Posterior cingulate gyrus (tissue), 11 donors: ENCODE results near the gene HIVEP2.

ENCODE experiments used
- DNase-seq, 10 donors: peaks; one replicate each; pipeline versions ENCODE4 v3.0.0 to v3.0.0-alpha.2; 2020 to 2021; ENCODE audit warnings: mixed read lengths in 3 of 10
- intact Hi-C: fragments of 100-400 bp; cut with DNase I; formaldehyde crosslinking; loops from one replicate; pipeline ENCODE4 v1.15.1; 2023

The HIVEP2 gene

DNA sequence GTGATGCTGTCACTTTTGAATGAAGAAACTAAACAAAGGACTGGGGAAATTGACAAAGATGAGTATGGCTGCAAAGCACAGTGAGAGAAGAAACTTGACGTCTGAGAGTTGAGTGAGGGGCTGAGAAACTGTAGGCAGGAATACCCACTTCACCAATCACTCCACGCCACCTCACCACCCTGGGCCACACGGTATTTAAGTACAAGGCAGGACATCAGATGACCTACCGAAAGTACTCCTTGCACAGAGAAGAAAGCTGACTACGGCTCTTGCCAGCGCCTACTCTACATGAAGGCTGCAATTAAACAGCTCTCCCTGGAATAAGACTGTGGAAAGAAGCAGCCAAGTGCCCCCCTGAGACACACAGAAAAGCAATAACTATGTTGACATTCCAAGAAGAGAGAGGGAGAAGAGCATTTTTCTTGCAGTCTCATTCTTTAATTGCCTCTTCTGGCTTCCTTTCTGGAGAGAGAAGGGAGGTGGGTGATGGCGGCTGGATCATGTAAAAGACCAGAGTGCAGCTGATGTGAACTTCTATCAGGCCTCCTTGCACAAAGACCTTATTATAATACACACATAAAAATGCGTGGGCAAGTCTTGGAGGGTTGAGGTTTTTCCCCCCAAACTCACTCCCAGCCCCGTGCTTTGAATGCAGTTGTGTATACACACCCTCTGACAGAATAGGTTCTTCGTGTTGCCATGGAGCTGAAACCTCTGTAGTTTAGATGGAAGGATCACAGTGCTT, 44.6 kb downstream of the HIVEP2 start:
- intact Hi-C loops = no loop called here
- DNase-seq = peak in 2 of 10 donors; percentile 66 to 68

DNA sequence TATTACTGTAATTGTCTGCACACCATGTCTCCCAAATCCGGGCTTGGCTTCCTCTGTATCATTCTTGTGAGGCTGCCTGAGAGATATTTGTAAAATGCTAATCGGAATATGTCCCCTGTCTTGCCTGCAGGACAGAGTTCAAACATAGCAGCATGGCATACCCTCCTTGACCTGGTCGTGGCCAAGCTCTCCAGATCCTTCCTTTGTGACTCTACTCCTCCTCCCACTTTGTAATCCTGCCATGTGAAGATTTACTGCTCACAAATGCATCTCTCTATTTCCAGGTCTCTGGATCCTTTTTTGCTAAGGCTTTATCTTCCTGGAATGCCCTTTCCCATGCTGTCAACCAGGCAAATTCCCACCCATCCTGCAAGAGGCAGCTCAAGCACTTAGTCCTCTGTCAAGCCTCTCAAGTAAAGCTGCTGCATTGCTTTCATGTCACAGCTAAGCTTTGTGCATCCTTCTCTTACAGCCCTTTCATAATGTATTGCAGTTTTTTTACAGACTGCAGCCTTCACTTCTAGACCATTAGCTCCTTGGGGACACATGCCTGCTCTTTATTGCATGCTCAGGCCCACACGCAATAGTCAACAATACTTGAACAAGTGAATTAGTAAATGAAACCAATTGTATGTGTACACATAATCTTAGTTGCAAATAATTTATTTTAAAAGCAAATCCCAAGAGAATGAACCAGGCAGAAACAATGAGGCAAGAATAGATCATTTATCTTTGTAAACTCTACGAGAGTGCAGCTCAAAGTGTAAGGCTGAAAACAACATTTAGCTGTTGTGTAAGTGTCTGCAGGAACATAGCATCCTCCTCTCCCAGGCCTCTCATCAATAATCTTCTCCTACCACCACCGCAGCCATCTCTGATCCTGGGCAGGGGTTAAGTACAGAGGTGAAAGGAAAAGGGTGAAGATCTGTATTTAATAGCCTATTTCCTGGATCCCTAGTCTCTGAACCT, 45.8 kb downstream of the HIVEP2 start:
- intact Hi-C loops = no loop called here
- no peak for DNase-seq

DNA sequence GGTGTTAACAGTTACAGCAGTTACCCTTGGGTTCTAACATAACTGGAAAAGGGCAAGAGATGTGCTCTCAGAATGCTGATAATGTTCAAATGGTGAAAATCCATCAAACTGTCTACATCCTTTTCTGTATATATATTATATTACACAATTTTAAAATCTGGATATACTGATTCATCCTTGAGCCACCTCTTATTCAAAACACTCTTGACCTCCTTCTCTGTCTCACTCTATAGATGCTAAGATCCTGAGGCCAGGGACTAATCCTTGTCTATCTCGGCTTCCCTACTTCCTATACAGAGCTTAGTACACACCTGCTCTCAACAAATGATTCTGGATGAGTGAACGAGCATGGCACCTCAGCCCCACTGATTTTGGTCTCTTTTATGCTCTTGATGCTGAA, 47.3 kb downstream of the HIVEP2 start:
- no peak for DNase-seq
- intact Hi-C loops = no loop called here

DNA sequence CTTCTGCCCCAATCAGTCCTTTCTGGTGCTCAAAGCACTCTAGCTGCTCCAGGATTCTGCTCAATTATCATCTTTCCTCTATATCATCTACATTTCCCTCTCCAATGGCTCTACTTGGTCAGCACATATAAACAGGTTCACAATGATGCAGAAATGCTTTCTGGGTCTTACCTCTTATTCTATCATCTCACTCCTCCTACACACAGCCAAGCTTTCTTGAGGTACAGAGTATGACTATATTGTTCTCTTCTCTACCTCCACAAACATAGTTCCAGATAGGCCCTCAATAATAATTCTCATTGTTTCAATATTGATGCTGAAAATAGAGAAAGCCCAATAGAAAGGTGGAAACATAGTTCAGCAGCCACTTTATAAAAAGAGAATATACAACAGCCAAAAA, 48.2 kb downstream of the HIVEP2 start:
- no peak for DNase-seq
- intact Hi-C loops = no loop called here

DNA sequence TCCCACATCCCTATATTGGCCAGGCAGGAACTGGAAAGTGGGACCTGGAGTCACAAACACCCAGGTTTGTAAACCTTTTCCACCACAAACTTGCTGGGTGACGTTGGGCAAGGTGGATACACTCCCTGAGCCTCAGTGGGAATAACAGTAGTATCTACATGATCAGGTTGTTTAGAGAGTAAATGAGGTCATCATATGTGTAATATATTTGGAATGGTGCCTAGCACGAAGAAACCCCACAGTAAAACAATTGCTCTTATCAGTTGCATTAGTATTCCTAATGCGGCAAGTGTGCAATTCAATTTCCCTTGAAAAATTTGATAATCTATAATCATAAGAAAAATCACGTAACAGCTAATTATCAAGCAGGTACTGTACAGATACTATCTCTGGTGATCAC, 51.9 kb downstream of the HIVEP2 start:
- no peak for DNase-seq
- intact Hi-C loops = no loop called here

DNA sequence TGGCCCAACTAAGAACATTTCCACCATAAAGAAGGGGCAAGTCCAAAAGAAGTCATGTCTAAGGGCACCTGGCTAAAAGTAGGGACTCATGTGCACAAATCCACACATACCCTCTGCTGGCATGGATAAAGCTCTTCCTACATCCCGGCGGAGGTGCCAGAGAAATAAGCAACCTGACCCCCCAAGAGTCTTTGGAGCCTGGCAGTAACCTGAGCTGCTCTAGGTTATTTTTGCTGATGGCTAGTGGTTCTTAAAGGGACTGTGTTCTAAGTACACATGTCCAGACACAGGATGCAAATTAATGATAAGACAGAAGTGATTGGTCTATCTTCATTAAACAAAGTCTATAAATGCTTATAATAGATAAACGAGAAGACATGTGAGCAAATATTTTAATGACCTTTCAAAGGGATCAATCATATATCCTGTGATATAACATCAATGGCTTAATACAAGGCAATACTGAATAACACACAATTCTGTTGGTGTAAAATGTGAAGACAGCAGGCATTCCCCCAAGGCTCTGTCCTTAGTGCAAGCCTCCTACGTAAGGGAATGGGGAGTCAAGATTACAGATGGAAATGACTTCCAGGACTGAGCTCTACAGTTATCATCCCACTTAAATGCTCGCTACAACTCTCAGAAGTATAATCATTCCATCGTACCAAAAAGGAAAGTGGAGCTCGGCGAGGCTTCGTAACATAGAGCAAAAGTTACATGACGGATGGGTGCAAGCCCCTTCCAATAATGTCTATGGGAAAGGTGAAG, 52.5 kb downstream of the HIVEP2 start:
- intact Hi-C loops = no loop called here
- DNase-seq = no peak

DNA sequence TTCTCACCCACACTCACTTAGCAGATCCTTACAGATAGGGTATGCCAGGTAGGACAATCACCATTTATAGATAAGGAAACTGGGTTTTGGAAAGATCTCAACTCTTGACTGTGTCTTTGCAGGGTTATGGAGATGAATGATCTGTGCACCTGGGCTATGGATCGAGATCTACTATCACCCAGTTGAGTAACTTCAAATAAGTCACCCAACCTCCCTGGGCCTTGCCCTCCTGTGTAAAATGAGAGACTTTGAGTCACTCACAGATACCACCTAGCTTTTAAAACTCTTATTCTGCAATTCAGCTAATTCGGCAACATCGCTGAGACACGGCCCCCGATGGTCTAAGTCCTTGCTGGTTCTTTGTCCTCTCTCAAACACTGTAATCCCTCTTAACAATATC, 53.5 kb downstream of the HIVEP2 start:
- intact Hi-C loops = no loop called here

DNA sequence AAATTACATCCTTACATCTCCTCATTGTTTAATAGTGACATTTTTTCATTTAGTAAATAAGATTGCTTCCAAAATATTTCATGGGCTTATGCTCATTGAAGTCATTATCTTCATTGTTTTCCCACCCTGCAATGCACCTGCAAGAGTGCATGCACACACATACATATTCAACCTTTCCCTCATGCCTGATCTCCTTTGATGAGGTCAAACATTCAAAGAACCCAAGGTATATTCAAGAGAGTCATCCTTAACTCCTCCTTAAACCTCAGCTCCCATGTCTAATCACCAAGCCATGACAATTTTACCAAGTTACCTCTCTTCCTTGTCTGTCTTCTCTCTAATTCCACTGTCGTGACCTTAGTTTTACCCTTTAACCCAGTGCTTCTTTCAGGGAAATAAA, 56.5 kb downstream of the HIVEP2 start:
- DNase-seq = no peak
- intact Hi-C loops = loop anchor here (5.0 to 10.0 kb wide), 2 partner anchors 39 to 194 kb away; no protein-coding TSS in a partner anchor

More for the DNA sequence above, 53.5 kb downstream of the HIVEP2 start:
- no peak for DNase-seq

DNA sequence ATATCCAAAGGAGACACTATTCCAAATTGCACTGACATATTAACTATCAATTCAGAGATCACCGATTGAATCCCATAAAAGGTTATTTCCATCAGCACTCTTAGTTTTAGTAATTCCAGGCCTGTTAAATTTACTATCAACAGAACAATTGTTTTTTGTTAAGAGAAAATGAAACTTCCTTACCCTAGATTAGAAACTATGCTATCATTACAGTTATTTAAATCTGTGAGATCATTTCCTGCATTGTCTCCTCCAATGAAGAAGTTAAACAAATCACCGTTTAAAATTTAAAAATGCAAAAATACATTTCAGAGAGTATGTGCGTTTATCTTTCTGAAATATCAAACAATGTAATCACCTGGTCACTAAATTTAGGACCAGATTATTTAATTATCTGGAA, 57.5 kb downstream of the HIVEP2 start:
- intact Hi-C loops = loop anchor here (5.0 to 10.0 kb wide), 2 partner anchors 40 to 193 kb away; no protein-coding TSS in a partner anchor
- DNase-seq = no peak

DNA sequence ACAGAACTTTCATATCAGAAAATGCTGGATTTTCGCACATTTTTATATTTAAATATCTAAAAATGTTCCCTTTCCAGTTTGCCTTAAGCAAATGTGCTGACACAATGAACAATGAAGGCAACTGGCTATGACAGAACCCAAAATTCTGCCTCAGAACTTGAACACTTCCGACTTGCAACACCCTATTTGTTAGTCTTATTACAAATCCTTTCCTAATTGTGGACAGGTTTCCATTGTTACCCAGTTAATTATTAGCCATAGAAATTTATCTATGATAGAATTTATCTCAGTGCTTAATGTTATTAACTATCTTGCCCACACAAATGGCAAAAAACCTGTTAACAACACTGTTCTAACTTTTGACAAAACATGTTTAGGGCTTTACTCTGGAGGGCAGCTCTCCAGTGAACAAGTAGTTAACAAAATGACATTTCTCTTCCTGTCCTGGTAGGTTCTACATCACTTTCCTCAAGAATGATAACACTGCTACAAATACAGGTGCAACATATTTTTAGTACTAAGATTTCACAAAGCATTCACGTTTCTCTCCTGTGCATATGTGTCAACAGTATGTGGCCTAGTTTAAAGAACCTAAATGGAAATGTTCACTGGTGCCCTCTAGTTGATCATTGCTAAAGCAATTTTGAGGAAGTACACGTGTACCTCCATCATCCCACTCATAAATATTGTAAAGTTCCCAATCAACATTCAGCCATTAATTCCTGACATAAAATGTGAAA, 58.4 kb downstream of the HIVEP2 start:
- no peak for DNase-seq
- intact Hi-C loops = loop anchor here (5.0 to 10.0 kb wide), 2 partner anchors 41 to 192 kb away; no protein-coding TSS in a partner anchor

DNA sequence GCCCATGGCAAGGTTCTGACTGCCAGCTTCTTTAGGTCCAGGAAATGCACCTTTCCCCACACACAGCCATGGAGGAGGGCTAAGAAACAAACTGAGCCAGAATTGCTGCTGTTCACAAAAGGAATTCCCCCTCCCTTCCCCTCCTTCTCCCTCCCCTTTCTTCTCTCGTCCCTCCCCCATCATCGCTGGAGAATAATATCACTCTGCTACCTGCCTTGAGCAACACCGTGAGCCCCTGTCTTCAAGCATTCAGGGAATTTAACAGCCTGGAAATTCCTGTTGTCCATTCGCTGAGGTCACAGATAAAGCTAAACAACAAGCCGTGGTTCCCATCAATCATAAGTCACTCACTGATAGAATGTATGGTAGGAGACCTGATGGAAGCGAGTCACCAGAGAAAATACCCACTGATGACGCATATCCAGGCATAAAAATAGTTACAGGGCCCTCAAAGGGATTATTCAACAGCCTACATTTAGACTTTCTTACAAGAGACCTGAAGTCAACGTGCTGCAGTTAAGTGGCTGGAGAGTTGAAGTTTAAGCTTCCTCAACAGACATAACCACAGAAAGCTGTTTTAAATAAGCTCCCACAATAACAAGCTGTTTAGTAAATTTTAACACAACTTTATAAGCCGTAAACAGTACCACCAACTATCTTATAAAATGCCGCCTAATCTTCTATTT, 59.7 kb downstream of the HIVEP2 start:
- DNase-seq = no peak
- intact Hi-C loops = loop anchor here (5.0 to 10.0 kb wide), 2 partner anchors 42 to 191 kb away; no protein-coding TSS in a partner anchor

DNA sequence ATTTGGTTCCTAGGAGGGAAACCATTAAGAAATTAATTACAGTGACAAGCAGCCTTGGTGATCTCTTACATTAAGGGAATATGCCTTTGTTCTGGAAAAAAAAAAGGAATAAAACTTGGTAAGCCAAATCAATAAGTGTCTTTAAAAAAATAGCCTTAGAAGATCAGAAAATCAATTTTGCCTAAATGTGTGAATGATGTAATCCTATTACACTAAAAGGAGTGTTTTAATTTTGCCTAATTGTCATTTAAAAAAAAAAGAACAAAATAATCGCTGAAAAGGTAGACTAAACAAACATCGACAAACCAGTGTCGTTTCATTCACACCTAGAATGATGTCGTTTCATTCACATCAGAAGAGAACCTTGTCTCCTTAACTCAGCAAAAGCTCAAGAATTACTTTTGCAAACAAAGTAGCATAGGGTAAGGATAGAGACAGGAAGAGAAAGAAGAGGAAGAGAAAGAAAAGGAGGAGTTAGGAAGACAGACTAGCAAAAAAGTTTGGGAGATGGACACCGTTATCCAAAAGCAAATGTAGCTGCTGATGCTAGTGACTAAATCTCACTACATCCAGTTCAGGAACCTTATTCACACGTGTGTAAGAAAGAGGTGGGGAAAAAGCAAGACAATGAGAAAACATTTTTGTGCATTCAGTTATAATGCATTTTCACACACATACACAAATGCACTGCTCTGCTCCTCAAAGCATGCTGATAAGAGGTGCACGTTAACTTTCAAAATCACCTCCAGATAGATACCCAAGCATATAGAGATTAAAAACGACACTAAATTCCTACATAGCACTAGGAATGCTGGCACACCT, 60.6 kb downstream of the HIVEP2 start:
- intact Hi-C loops = loop anchor here (5.0 to 10.0 kb wide), 3 partner anchors 43 to 190 kb away; no protein-coding TSS in a partner anchor
- no peak for DNase-seq

DNA sequence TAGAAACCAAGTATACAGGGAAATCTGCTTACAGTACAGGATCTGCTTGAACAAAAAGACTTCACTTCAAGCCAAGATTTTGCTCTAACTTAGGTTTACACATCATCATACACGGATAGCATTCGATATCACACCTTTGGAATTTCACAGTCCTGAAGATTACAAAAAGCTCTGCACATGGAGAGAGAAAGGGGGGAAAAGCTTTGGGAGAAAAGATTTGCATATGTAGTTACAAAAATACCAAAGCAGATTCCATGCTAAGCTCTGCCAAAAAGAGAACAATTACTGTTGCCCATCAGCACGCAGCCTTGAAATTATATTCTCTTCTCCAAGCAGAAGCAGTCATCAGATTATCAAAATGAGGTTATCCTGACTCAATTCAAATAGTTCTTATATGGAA, 62.0 kb downstream of the HIVEP2 start:
- intact Hi-C loops = loop anchor here (5.0 to 10.0 kb wide), 2 partner anchors 59 to 188 kb away; no protein-coding TSS in a partner anchor
- no peak for DNase-seq

DNA sequence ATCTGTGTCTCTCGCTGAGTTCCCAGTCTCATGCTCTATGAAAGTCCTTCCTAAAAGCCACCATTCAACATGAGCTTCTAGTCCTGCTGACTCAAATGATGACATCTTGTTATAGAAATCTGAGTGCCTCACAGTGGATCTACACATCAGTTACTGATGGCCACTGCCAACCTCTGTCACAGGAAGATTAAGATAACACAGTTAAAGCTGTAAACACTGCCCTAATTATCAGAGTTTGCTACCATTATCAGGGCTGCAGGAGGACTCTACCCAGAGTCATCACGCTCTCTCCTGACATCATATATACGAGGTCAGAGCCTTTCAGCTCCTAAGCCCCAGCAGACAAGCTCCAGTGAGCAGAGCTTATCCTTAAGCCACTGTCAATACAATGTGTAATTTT, 63.2 kb downstream of the HIVEP2 start:
- intact Hi-C loops = loop anchor here (5.0 to 10.0 kb wide), 2 partner anchors 61 to 187 kb away; no protein-coding TSS in a partner anchor

DNA sequence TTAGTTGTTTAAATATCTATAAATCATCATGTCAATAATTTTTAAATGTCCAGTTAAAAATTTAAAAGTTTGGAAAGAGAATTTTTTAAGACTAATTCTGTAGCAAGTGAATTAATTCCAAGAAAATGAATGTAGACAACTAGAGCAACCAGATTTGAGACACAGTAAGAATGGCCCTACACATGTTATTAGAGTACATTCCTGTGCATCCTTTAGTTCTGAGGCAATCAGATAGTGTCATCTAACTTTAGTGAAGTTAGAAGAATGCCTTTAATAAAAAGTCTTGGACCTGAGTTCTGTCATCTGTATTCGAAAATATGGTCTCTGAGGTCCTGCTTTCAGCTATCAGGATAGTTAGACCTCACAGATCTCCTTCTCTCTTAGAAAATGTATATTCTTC, 63.7 kb downstream of the HIVEP2 start:
- DNase-seq = no peak
- intact Hi-C loops = loop anchor here (5.0 to 10.0 kb wide), 2 partner anchors 61 to 186 kb away; no protein-coding TSS in a partner anchor

More for the DNA sequence above, 63.2 kb downstream of the HIVEP2 start:
- DNase-seq = no peak

DNA sequence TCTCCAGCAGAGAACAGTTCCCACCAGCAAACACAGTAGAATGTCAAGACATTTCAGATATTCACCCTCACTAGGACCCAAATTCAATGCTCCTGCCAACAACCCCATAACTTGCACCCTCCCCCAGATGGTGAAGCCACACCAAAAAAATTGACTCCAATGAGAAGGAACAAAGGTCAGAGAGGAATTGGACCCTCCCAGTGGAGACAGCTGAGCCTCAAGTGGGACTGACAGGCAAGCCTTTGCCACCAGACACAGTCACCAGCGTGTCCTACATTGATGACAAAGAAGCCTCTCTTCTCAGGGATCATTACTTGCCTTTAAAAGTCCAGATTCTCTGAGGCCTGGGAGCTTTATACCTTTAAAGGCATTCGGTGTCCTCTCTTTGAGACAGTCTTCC, 64.8 kb downstream of the HIVEP2 start:
- DNase-seq = no peak
- intact Hi-C loops = loop anchor here (5.0 to 10.0 kb wide), 2 partner anchors 62 to 185 kb away; no protein-coding TSS in a partner anchor

DNA sequence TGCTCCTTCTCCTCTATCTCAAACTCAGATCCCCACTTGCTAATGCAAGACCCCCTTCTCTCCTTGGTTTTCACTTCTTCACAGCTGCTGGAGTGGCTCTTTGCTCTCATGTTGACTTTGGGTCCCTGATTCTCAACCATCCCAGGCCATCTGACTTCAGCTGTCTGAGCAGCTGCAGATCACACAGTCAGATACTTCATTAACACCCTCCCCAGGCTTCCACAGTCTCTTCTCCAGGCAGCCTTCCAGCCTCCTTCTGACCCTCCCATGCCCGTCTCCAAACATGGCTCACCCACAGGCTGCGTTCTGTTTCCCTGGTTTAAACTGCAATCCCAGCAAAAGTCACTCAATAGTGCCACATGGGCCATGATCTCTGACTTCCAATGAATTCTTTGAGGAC, 65.4 kb downstream of the HIVEP2 start:
- peak in 1 of 10 donors; percentile 65 for DNase-seq
- intact Hi-C loops = no loop called here

DNA sequence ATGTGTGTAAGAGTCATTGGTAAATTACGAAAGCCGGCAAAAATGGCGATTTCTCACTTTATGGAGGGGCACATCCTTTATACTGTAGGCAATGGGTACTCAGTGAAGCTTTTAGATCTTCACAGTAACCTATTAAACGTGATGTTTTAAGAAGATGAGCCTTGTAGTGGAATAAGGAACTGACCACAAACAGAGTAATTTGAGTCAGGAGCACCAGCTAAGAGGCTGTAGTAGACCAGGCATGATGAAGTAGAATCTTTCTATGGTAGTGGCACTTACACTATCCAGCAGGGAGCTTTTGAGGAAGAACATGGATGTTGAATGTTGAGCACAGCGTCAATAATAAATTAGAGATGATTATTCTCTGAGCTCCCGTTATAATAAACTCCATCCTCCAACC, 65.9 kb downstream of the HIVEP2 start:
- intact Hi-C loops = no loop called here
- no peak for DNase-seq
